ENCODE measurements around the gene RASAL1. TPM values are rescaled to one million over a fixed set of nuclear protein-coding genes. Genes with fewer than 3 reads are reported as not detected.

The RASAL1 gene
- total and polyA plus RNA-seq, 7 donors = 0.89 TPM; not detected in 6

DNA sequence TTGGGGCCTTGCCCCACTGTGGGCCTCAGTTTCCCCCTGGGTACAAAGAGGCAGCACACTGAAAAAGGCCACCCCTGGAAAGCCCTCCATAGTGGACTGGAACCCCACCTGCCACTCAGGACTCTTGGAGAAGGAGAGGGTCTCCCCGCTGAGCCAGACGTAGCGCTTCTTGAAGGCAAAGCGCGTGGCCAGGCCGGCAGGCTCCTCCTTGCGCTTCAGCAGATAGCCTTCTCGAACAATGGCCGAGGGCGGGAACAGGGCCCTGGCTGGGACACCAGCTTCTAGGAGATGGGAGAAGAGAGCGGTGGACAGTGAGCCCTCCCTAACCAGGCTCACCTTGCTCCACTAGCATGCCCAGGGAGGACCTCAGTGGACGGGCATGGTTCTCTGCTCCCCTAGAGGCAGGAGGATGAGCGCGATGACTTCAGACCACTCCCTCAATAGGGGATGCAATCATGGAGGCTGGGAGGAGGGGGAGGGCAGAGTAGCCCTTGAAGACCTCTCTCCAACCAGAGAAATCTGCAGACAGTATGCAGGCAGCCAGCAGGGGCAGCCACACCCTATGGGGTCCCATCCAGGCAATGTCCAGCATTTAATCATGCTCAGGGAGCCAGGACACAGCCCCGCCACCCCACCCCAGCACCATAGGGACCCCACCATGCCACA lies 29.8 kb downstream of the RASAL1 start:
- no peak overlapping the region for H3K27ac ChIP-seq
- no peak overlapping the region for H3K4me3 ChIP-seq
- no peak for ATAC-seq
- no peak for DNase-seq
- H3K9me3 ChIP-seq = no peaks in the 10 kb centered on the region
- no peaks in the 10 kb centered on the region for H3K4me1 ChIP-seq
- WGBS, 3 donors = 78 to 79% (median 78%) methylated on average over 15 of the region's 15 CpGs
- intact Hi-C loops (cut with DNase I) = no loop called here
- H3K27me3 ChIP-seq (ENCODE audit: insufficient read depth in 3 of 3, low read length in 2 of 3) = peaks cover 0 to 23% (median 2%) of the 10 kb centered on the region in 3 donors
- TF ChIP-seq CTCF (IDR thresholded peaks at IDR 0.05) = no peak
- H3K36me3 ChIP-seq (ENCODE audit: insufficient read depth in 1 of 2, low read depth in 1 of 2) = no peaks in the 10 kb centered on the region

- TF ChIP-seq CTCF (IDR thresholded peaks at IDR 0.05) = no peak
- intact Hi-C loops (cut with DNase I) = no loop called here
- DNase-seq (no peak), ATAC-seq (no peak)
- no peak overlapping the region for H3K27ac ChIP-seq
- H3K9me3 ChIP-seq = no peaks in the 10 kb centered on the region
- no peak overlapping the region for H3K4me3 ChIP-seq
- H3K4me1 ChIP-seq = no peaks in the 10 kb centered on the region
- WGBS, 3 donors = 65 to 76% (median 74%) methylated on average over 13 of the region's 13 CpGs
- no peaks in the 10 kb centered on the region for H3K36me3 ChIP-seq (ENCODE audit: insufficient read depth in 1 of 2, low read depth in 1 of 2)
- peaks cover 0 to 23% (median 2%) of the 10 kb centered on the region in 3 donors for H3K27me3 ChIP-seq (ENCODE audit: insufficient read depth in 3 of 3, low read length in 2 of 3)
Measured at GRCh38 chr12:113104953-113105510, 30.5 kb downstream of the RASAL1 start.

DNA sequence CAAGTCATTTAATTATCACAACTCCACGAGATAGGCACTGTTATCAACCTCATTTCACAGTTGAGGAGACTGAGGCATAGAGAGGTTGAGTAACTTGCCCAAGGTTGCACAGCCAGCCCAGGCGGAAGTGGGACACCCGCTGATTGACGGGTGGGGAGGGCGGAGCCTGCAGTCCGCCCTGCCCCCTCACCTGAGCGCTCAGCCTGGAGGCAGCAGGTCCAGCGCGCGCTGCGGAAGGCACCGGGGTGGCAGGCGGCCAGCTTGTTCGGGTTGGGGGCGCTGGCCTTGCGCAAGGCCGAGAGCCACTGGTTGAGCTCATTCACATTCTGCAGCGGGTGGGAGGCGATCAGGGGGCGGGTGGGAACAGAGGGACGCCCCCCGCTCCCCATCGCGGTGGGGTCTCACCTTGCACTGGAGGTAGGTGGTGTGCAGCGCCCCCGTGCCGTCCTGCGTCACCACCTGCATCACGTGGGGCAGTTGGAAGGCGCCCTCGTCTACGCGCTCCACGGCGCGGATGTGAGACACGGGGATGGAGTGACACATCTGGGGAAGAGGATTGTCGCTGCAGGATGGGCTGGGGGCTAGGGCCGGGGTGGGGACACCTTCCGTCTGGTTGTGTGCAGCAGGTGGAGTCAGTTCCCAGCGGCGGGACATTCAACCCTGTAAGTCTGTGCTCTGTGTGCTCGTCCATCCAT lies 31.7 kb downstream of the RASAL1 start:
- no peaks in the 10 kb centered on the region for H3K36me3 ChIP-seq (ENCODE audit: insufficient read depth in 1 of 2, low read depth in 1 of 2)
- no peaks in the 10 kb centered on the region for H3K4me1 ChIP-seq
- H3K4me3 ChIP-seq = no peak overlapping the region
- H3K27ac ChIP-seq = no peak overlapping the region
- H3K9me3 ChIP-seq = no peaks in the 10 kb centered on the region
- TF ChIP-seq CTCF (IDR thresholded peaks at IDR 0.05) = no peak
- H3K27me3 ChIP-seq (ENCODE audit: insufficient read depth in 3 of 3, low read length in 2 of 3) = peaks cover 0 to 23% (median 2%) of the 10 kb centered on the region in 3 donors
- intact Hi-C loops (cut with DNase I) = no loop called here
- whole genome bisulfite sequencing, 3 donors = 3 to 4% (median 3%) methylated on average over 40 to 43 of the region's 43 CpGs
- DNase-seq = no peak
- ATAC-seq = no peak

DNA sequence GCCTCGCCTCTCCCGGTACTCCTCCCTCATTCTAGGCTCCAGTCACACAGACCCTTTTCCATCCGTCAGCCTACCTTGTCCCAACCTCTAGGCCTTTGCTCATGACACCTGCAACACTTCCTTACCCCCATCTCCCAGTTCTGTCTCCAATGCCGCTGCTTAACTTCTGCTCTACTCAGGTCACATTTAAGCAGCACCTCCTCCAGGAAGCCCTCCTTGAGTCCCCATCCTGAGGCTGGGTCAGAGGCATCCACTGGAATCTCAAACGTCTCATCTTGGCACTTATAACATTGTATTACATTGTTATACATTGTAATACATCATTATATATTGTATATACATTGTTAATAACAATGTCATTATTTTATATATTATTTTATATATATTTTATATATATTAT lies 32.8 kb downstream of the RASAL1 start:
- H3K36me3 ChIP-seq (ENCODE audit: insufficient read depth in 1 of 2, low read depth in 1 of 2) = no peaks in the 10 kb centered on the region
- H3K27ac ChIP-seq = no peak overlapping the region
- WGBS, 3 donors = 75 to 82% (median 77%) methylated on average over 5 of the region's 5 CpGs
- no peak for DNase-seq
- no peak for TF ChIP-seq CTCF (IDR thresholded peaks at IDR 0.05)
- peaks cover 0 to 23% (median 2%) of the 10 kb centered on the region in 3 donors for H3K27me3 ChIP-seq (ENCODE audit: insufficient read depth in 3 of 3, low read length in 2 of 3)
- H3K4me1 ChIP-seq = no peaks in the 10 kb centered on the region
- H3K4me3 ChIP-seq = no peak overlapping the region
- ATAC-seq = no peak
- H3K9me3 ChIP-seq = no peaks in the 10 kb centered on the region
- intact Hi-C loops (cut with DNase I) = no loop called here

Data from psoas muscle (tissue), 8 donors.